Cortex of kidney (tissue), 1 donor: ENCODE data around the gene CDH13.

Experiments used
- DNase-seq: peaks from one replicate; lab custom pipeline; 2025; lab: John Stamatoyannopoulos, UW

CDH13 gene

DNA sequence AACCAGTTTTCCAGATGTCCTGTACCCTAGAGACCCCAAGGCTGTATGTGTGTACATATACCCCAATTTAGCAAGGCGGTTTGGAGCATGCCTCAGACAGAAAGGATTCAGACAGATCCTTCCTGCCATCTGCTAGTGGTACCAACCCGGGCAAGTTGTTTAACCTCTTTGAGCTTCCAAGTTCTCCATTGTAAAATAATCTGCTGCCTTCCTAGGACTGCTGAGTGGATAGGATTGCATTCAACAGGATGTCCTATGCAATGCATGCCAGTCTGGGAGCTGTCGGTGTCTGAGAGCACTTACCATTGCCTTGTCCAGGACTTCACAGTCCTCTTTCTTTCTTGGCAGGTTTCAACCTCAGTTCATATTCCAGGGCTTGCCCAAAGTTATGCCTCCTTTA is 1.9 kb downstream of the CDH13 start:
- no peak for DNase-seq

DNA sequence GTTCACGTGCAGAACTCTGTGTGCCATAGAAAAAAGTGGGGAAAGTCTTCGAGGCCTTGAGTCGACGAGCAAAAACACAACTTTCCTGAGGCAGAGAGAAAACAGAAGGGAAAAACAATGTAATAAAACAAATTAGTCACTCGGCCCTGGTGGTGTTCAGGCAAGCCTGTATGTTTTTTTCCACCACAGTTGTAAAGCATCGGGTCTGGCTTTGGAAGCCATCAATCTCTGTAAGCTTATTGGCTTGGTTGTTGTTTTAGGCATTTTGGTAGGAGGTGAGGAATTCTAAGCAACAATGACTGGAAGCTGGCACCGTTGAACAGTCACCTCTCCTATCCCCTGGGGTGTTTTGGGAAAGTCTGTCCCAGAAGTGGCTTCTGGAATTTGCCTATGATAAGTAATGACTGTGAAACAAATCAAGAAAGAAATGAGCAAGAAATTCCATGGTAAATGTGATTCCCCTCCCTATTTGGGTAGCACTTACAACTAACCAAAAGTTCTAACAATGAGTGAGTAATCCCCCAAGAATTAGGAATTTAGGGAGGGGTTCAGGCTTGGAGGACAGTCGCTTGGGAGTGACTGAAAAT is 2.8 kb downstream of the CDH13 start:
- DNase-seq: no peak

- no peak for DNase-seq
Measured at GRCh38 chr16:82630219-82630618, 3.5 kb downstream of the CDH13 start.

DNA sequence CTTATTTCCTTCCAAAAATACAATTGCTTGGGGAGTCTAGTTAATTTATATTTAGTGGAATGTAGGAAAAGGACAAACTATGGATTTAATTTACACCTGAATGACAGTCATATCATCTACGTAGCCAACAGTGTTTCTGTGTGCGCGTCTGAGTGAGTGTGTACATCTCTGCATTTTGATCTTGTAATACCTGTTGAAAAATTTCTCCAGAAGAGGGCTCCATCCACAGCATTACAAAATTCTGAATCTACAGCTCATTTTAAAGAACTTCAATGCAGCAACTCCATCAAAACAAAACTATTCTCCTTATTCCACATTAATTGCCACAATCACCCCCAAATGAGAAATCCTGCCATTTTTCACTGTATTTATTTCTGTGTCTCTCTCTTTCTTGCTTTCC is 3.9 kb downstream of the CDH13 start:
- DNase-seq: no peak

GRCh38 chr16:82631701-82632685 is 5.2 kb downstream of the CDH13 start:
- no peak for DNase-seq

GRCh38 chr16:82633964-82634600 is 7.3 kb downstream of the CDH13 start:
- no peak for DNase-seq

DNA sequence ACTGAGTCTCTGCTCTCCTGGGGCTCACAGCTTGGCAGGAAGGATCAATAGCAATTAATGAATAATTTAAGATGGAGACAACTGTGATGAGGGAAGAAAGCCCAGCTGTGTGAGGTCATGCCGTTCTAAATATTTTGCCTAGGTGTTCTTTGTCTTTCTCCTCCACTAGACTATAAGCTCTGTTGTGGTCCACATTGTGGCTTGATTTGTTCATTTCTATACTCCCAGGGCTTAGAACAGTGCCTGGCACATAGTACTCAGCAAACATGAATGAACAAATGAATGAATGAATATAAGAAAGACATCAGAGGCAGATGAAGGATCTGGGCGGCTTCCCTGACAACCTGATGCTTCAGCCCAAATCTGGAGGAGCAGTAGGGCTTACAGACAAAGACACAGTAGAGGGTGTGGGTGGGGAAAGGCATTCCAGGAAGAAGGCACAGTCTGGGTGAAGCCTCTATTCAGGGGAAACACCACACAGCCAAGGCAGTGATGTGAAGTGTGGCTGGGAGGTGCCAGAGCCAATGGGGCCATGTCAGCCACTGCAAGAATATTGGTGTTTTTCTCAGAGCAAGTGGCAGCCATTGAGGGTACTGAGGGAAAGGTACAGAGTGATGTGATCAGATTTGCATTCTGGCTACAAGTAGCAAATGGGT is 8.3 kb downstream of the CDH13 start:
- DNase-seq: no peak

- no peak for DNase-seq
Measured at GRCh38 chr16:82636485-82636884, 9.7 kb downstream of the CDH13 start.

DNA sequence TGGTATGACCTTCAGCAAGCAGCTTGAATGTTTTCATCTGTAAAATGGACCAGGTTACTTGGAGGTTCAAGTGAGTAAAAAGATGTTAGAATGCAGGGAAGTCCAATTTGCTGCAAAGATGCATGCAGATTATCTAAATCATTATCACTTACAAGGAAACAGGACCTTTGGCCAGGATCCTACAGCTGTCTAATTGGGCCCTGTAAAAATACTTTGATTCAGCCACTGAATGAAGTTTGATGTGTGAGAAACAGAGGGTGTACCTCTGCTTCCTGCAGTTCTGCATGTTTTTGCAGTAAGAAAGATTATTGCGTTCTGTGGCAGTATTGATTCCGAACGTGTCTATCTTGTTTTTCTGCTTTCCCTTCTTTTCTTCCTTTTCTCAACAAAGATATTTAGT is 10.2 kb downstream of the CDH13 start:
- no peak for DNase-seq

GRCh38 chr16:82638095-82638798 is 11.5 kb downstream of the CDH13 start:
- no peak for DNase-seq

- no peak for DNase-seq
Measured at GRCh38 chr16:82639263-82639662, 12.5 kb downstream of the CDH13 start.

DNA sequence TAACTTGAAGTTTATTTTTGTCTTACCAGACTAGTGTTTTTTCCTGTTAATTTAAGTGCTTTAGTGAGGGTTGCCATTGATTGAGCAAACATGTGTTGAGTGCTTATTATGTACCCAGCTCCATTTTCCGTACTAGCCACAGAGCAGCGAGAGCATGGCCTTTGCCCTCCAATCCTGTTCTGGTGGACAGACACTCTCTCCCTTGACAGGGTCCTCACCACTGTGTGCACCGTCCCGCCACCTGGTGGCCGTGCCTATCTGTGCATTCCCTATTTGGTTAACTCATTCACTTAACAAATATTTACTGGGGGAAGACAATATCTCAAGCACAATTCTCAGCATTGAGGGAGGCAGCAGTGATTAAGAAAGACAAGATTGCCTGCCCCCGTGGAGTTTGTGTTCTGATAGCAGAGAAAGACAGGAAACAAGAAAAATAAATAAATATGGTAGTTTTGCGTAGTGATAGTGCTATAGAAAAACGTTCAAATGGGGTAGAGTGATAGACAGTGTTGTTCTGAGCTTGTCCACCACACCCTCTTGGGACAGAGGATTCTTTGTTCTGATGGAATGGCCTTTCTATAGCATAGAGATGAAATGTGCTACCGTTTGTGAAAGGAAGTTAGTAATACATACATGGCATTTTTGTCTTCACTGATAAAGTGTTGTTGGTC is 13.0 kb downstream of the CDH13 start:
- DNase-seq: no peak

- DNase-seq: no peak
Measured at GRCh38 chr16:82641336-82641984, 14.7 kb downstream of the CDH13 start.

- DNase-seq: no peak
Measured at GRCh38 chr16:82643136-82643535, 16.4 kb downstream of the CDH13 start.

DNA sequence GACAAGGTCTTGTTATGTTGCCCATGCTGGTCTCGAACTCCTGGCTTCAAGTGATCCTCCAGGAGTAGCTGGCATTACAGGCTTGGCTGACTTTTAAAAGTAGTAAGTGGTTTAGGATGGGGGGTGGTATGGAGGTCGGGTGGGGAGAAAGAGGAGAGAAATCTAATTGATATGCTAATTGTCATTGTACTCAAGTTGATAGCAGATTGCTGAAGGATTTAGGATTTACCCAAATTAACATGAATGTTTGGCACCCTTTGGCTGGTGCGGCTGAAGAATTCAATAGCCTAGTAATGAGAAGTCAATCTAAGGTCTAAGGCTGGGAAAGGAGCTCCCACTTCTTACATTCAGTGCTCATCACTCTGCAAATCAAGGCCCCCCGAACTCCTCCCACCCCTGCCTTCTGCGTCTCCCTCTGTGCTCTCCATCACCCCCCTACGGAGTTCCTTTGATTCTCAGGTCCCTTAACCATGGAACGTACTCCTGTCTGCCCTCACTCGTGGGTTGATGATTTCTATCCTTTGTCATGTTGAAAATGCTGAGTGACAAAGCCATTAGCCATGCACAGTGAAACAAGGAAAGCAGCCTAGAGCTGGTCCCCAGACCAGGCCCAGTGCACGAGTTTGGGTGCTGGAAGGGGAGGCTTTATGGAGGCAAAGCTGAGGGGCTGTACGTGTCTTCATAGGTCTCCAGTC is 17.3 kb downstream of the CDH13 start:
- no peak for DNase-seq

DNA sequence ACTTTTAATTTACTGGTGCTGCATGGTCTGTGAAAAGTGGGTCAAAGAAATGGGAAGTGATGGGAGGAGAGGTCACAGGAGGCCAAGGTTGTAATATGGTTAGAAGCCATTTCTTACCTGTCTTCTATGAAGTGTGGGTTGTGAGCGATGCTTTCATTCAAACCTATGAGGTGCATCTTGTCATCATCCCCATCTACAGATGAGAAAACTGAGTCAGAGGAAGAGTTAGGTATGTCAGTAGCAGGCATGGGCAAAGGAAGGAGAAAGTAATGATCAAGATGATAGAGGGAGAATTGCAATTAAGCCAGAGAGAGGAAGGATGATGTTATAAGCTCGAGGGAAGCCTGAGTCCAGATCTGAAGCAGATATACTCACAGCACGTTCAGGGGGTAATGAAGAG is 19.7 kb downstream of the CDH13 start:
- DNase-seq: no peak

DNA sequence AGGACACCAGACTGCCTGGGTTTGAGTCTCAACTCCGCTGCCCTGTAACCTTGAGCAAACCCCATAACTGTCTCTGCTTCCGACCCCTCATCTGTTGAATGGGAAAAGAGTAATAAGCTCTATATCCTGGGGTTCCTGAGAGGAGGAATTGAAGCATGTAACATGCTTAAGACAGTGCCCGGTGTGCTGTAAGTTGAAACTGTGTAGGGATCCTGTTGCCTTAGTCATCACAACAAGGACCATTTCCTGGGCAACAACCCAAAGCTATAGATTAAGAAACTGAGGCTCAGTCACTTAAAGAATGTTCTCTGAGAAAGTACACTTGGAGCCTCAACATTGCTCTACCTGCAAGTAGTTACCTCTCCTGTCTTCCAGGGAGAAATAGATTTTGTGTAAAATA is 23.0 kb downstream of the CDH13 start:
- DNase-seq: no peak

DNA sequence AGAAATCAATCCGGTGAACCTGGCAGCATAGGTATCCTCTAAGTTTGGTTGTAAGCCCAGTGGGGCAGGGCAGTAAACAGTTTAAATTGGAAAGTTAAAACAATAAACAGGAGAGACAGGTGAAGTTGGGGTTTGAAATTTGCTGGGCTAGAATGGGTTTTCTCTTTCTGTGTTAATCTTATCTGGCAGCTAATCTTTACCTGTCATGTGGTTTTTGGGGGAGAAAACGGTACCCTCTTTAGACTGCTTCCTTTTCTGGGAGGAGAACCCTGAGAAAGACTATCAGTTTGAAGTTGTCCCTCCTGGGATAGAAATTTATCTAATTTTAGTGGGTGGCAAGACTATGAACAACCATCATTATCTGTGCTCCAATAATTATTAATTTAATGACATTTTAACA is 24.0 kb downstream of the CDH13 start:
- no peak for DNase-seq

- no peak for DNase-seq
Measured at GRCh38 chr16:82651921-82652601, 25.3 kb downstream of the CDH13 start.

DNA sequence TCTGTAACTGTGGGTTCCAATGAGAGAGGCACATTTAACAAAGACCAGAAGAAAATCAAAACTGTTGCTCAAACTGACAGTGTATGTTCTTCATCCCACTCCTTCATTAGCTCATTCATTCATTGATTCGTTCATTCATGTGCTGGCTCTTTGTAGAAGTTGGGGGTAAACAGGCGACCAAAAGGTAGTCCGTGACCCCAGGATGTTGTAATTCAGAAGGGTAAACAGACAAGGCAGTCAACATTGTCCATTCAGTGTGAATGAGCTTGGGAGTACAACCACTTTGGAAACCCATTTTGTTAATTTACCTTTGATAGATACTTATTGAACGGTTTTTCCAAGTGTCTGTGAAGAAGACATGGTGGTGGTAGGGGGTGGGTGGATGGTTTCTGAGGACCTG is 26.1 kb downstream of the CDH13 start:
- no peak for DNase-seq
